ENCODE results near the gene MOB2.

GRCh38 chr11:1501421-1502167 lies 15.0 kb upstream of the MOB2 start:
- TF ChIP-seq CTCF (IDR thresholded peaks at IDR 0.05) = no peak
- TF ChIP-seq POLR2A (IDR thresholded peaks at IDR 0.05) = no peak

Data from prostate gland (tissue), 2 donors.